Heart left ventricle (tissue), 16 donors: ENCODE results near the gene PCLO. TPM values are rescaled to one million over a fixed set of nuclear protein-coding genes. Genes with fewer than 3 reads are reported as not detected.

Experiments
- ATAC-seq, 4 donors: fragments of 200-7000 bp; cut with Tn5 transposase; one replicate each; pipeline ENCODE4 v1.9.1; 2020 to 2022; ENCODE audit warnings: moderate library complexity in 4 of 4, mild to moderate bottlenecking in 3 of 4, moderate number of reproducible peaks in 1 of 4
- DNase-seq, 5 donors: peaks; one replicate each; pipeline ENCODE4 v3.0.0-alpha.2; 2020
- H3K27ac ChIP-seq, 12 donors: fragments of 200-600 bp; sonication (generic) in 4 of 12; one replicate each; pipeline versions ENCODE4 v1.5.0 to v1.8.0; 2016 to 2022; ENCODE audit warnings: mild to moderate bottlenecking in 2 of 12
- H3K27me3 ChIP-seq, 9 donors: fragments of 200-600 bp; sonication (generic) in 2 of 9; one replicate each; pipeline versions ENCODE4 v1.5.1 to v1.8.0; 2016 to 2022; ENCODE audit warnings: mild to moderate bottlenecking in 3 of 9
- H3K36me3 ChIP-seq, 9 donors: fragments of 200-600 bp; sonication (generic) in 2 of 9; one replicate each; pipeline versions ENCODE4 v1.5.0 to v1.8.0; 2018 to 2022; ENCODE audit warnings: mild to moderate bottlenecking in 2 of 9
- H3K4me1 ChIP-seq, 12 donors: fragments of 200-600 bp; sonication (generic) in 4 of 12; one replicate each; pipeline versions ENCODE4 v1.5.0 to v1.8.0; 2016 to 2022; ENCODE audit warnings: mild to moderate bottlenecking in 3 of 12
- H3K4me3 ChIP-seq, 12 donors: fragments of 200-600 bp; sonication (generic) in 4 of 12; one replicate each; pipeline versions ENCODE4 v1.5.0 to v1.8.0; 2017 to 2022; ENCODE audit warnings: mild to moderate bottlenecking in 9 of 12, moderate library complexity in 4 of 12
- H3K9me3 ChIP-seq, 12 donors: fragments of 200-600 bp; sonication (generic) in 4 of 12; one replicate each; pipeline versions ENCODE4 v1.5.0 to v1.8.0; 2016 to 2022; ENCODE audit warnings: mild to moderate bottlenecking in 1 of 12
- CTCF ChIP-seq, 12 donors: fragments of 200-600 bp; sonication (generic) in 4 of 12; IDR thresholded peaks; one replicate each; pipeline versions ENCODE4 v1.5.0 to v1.8.0; 2018 to 2022; ENCODE audit warnings: antibody characterized with exemption in 12 of 12, mild to moderate bottlenecking in 5 of 12
- POLR2A ChIP-seq, 2 donors: fragments of 450-650 bp; IDR thresholded peaks; one replicate each; pipeline ENCODE4 v1.6.1; 2017; ENCODE audit warnings: antibody characterized with exemption in 2 of 2, mild to moderate bottlenecking in 2 of 2, moderate library complexity in 2 of 2
- WGBS, 4 donors: extraction: QIAGEN DNeasy Blood & Tissue Kit in 2 of 4; methylation state at CpG; one replicate each; pipeline versions ENCODE4 v1.1.5 to v1.1.7; 2013 to 2018; 5-methylcytosine and 5-hydroxymethylcytosine counted together
- intact Hi-C, 10 donors: fragments of 100-400 bp; cut with DNase I; formaldehyde crosslinking; loops; one replicate each; pipeline versions ENCODE4 v1.11.1 to v1.14.2; 2022
- polyA plus RNA-seq, 2 donors: library from polyadenylated mRNA; stranded (reverse); fragments of 200-250 nt; gene quantifications; one replicate each; pipeline ENCODE4 v1.2.3, GENCODE V29; 2013
- total RNA-seq, 9 donors: library from RNA; depleted of rRNA in 2 of 9; stranded (reverse); fragments of >200 nt in 2 of 9; fragmentation: NEBNext Ultra II Directional in 3 of 9; extraction: Animal tissue kit (Norgen Biotek cat#: 25700) in 3 of 9; gene quantifications; one replicate each; pipeline versions ENCODE4 v1.1.0 to v1.2.4, GENCODE V29; 2016 to 2023
- donor health status: ischemic (EF 13 %, LVEDD 7.1; RV severe dilation, severe dysfunction).
- donor health status: healthy with polysubstance abuse.
- donor health status: DM: no; HTN: yes; CAD: no.
- donor health status: DM: no; HTN: no; CAD: no.
- donor health status: ischemic (EF 25% LVEDD 6.9; RV normal size, moderate dysfunction).
- donor health status: ischemic (EF 25% LVEDD 5.7; RV mildly dilated, moderate dysfunction).
- donor health status: healthy.
- donor health status: DM: yes; HTN: yes; CAD: no.
- donor health status: ischemic (EF 35%, LVEDD 5.7; RV mildly dilated, moderate dysfunction).
- donor health status: nonischemic (EF 11% LVEDD 7.7; RV severe dilation, severe dysfunction).
- donor health status: DM: yes; HTN: yes; CAD: no.
- donor health status: PGD.
- donor health status: ischemic (EF 29% LVEDD 5.4; RV normal size, mild dysfunction).
- donor health status: nonischemic (EF 23%, LVEDD 6.1; RV moderate dilation, normal function).

The PCLO gene
- total and polyA plus RNA-seq, 11 donors: 0.21 to 9.3 (median 2.9) TPM

GRCh38 chr7:83021032-83021431, 141.7 kb downstream of the PCLO start:
- peaks cover 0 to 14% (median 0%) of the 10 kb centered on the region in 12 donors for H3K9me3 ChIP-seq
- no peak overlapping the region for H3K27ac ChIP-seq
- 91 to 100% (median 95%) methylated on average over 1 of the region's 1 CpG for WGBS, 4 donors
- H3K27me3 ChIP-seq: no peaks in the 10 kb centered on the region
- H3K36me3 ChIP-seq: no peaks in the 10 kb centered on the region
- no peaks in the 10 kb centered on the region for H3K4me1 ChIP-seq
- TF ChIP-seq CTCF (IDR thresholded peaks at IDR 0.05): no peak
- no peak for TF ChIP-seq POLR2A (IDR thresholded peaks at IDR 0.05)
- DNase-seq: no peak
- H3K4me3 ChIP-seq: no peak overlapping the region
- ATAC-seq: no peak
- intact Hi-C loops: no loop called here

GRCh38 chr7:83020161-83020560, 142.5 kb downstream of the PCLO start:
- H3K9me3 ChIP-seq: peaks cover 0 to 14% (median 0%) of the 10 kb centered on the region in 12 donors
- no peak overlapping the region for H3K27ac ChIP-seq
- no peak overlapping the region for H3K4me3 ChIP-seq
- H3K27me3 ChIP-seq: no peaks in the 10 kb centered on the region
- ATAC-seq (no peak), DNase-seq (no peak)
- TF ChIP-seq POLR2A (IDR thresholded peaks at IDR 0.05) (no peak), CTCF (IDR thresholded peaks at IDR 0.05) (no peak)
- intact Hi-C loops: no loop called here
- WGBS, 4 donors: 66 to 81% (median 71%) methylated on average over 1 of the region's 1 CpG
- H3K36me3 ChIP-seq: no peaks in the 10 kb centered on the region
- H3K4me1 ChIP-seq: no peaks in the 10 kb centered on the region

- no peak for TF ChIP-seq POLR2A (IDR thresholded peaks at IDR 0.05)
- no peak for TF ChIP-seq CTCF (IDR thresholded peaks at IDR 0.05)
- H3K4me3 ChIP-seq: no peak overlapping the region
- no peaks in the 10 kb centered on the region for H3K4me1 ChIP-seq
- ATAC-seq: no peak
- no peaks in the 10 kb centered on the region for H3K36me3 ChIP-seq
- no peak overlapping the region for H3K27ac ChIP-seq
- no peak for DNase-seq
- no peaks in the 10 kb centered on the region for H3K27me3 ChIP-seq
- 57 to 74% (median 64%) methylated on average over 2 of the region's 2 CpGs for WGBS, 4 donors
- peaks cover 0 to 2% (median 0%) of the 10 kb centered on the region in 12 donors for H3K9me3 ChIP-seq
- intact Hi-C loops: loop anchor here in 1 of 10 donors (10.0 kb wide), 1 partner anchor 49 kb away; no protein-coding TSS in a partner anchor
Observed at GRCh38 chr7:83015916-83016315, 146.8 kb downstream of the PCLO start.

- no peak overlapping the region for H3K4me3 ChIP-seq
Observed at GRCh38 chr7:83014546-83014945, 148.1 kb downstream of the PCLO start.

More at GRCh38 chr7:83014546-83014945, 148.1 kb downstream of the PCLO start:
- ATAC-seq (no peak), DNase-seq (no peak)
- Histone ChIP-seq H3K27me3 (no peaks in the 10 kb centered on the region), H3K4me1 (no peaks in the 10 kb centered on the region), H3K27ac (no peak overlapping the region), H3K36me3 (no peaks in the 10 kb centered on the region), H3K9me3 (no peaks in the 10 kb centered on the region)
- TF ChIP-seq CTCF (IDR thresholded peaks at IDR 0.05) (no peak), POLR2A (IDR thresholded peaks at IDR 0.05) (no peak)
- WGBS, 4 donors: 70 to 88% (median 82%) methylated on average over 1 of the region's 1 CpG
- intact Hi-C loops: loop anchor here in 1 of 10 donors (10.0 kb wide), 1 partner anchor 50 kb away; no protein-coding TSS in a partner anchor
